Measurements from ENCODE around the gene S100A12. TPM values are rescaled to one million over a fixed set of nuclear protein-coding genes. Genes with fewer than 3 reads are reported as not detected.

S100A12 gene
- total and polyA plus RNA-seq, 9 of the 15 experiments (the other 6 are each of a cell fraction or from before 2014, with no cell fraction given) = not detected

GRCh38 chr1:153364156-153364555 is 11.3 kb downstream of the S100A12 start:
- FAIRE-seq (no peak), DNase-seq (ENCODE audit: extremely low read depth in 1 of 4, low spot score in 3 of 4) (no peak), ATAC-seq (no peak)
- Histone ChIP-seq H3K79me2 (ENCODE audit: control insufficient read depth, insufficient read depth, low read length) (no peaks in the 10 kb centered on the region), H3K4me3 (no peak overlapping the region), H2AFZ (ENCODE audit: low read depth, low read length) (no peak overlapping the region), H3K4me2 (ENCODE audit: insufficient read depth, low read length) (no peak overlapping the region), H3K27ac (ENCODE audit: extremely low read depth, low read depth, low read length) (no peak overlapping the region), H3K36me3 (ENCODE audit: control insufficient read depth, insufficient read depth, low read length) (no peaks in the 10 kb centered on the region), H3K27me3 (ENCODE audit: control insufficient read depth in 2 of 2, insufficient read depth in 2 of 2, low read length in 2 of 2) (peaks cover 3 to 43% of the 10 kb centered on the region in 2 experiments; a peak in 3 of 5 replicates), H3K9ac (ENCODE audit: insufficient read depth in 1 of 2, low read depth in 2 of 2, low read length in 2 of 2) (no peak overlapping the region), H4K20me1 (replicated peaks; ENCODE audit: control insufficient read depth, insufficient read depth, low read length) (no peaks in the 10 kb centered on the region), H3K9me3 (replicated peaks; ENCODE audit: control insufficient read depth, insufficient read depth, low read depth, low read length) (no peaks in the 10 kb centered on the region), H3K9me1 (ENCODE audit: control insufficient read depth, insufficient read depth, low read length) (no peaks in the 10 kb centered on the region), H3K4me1 (replicated peaks in 1 of 2; ENCODE audit: control insufficient read depth in 2 of 2, insufficient read depth in 2 of 2, low read length in 2 of 2) (peaks cover 0 to 5% of the 10 kb centered on the region in 2 experiments; a peak in 1 of 5 replicates)
- BruUV-seq (replicated peaks) = no TSS peak
- ChIA-PET CTCF (ENCODE audit: low intra/inter-chr PET ratio) (interaction anchor here (0.6 kb wide), 1 partner anchor 126 kb away, joined by 7 read pairs; no protein-coding TSS in a partner anchor), POLR2A (interaction anchor here (0.8 kb wide), 1 partner anchor 36 kb away, joined by 4 read pairs; no protein-coding TSS in a partner anchor)
- no peak for TF ChIP-seq HDGF (IDR thresholded peaks at IDR 0.05)
- TF ChIP-seq ZBTB11 (CRISPR knock-in tag; IDR thresholded peaks at IDR 0.05) = no peak
- no peak for TF ChIP-seq FOS (IDR thresholded peaks at IDR 0.05; ENCODE audit: extremely low read depth, insufficient read length)
- TF ChIP-seq GTF2F1 (IDR thresholded peaks at IDR 0.05; ENCODE audit: low read depth, low read length) = no peak
- no peak for TF ChIP-seq DIDO1 (tag; IDR thresholded peaks at IDR 0.05; ENCODE audit: low read depth)
- TF ChIP-seq ZSCAN29 (IDR thresholded peaks at IDR 0.05) = no peak
- TF ChIP-seq ZNF124 (CRISPR knock-in tag; IDR thresholded peaks at IDR 0.05) = no peak
- TF ChIP-seq CEBPB (tag; IDR thresholded peaks at IDR 0.05) = no peak
- TF ChIP-seq MLX (CRISPR knock-in tag; conservative IDR thresholded peaks at IDR 0.05) = no peak
- TF ChIP-seq ELF1 (tag; IDR thresholded peaks at IDR 0.05) = no peak
- intact Hi-C loops (cut with micrococcal nuclease) = no loop called here
- in situ Hi-C loops (cut with MboI) = no loop called here
